KBM-7 (cell line): ENCODE data around the gene SLC22A5.

Source experiments
- DNase-seq: peaks from one replicate; pipeline ENCODE4 v3.0.0-alpha.2; 2015
- in situ Hi-C: fragments of 300-500 bp; cut with MboI; formaldehyde crosslinking; loops from 2 replicates; pipeline ENCODE4 v1.14.3; 2020; ENCODE audit warnings: low sequenced_read_pairs, low pct_unique_long_range_greater_than_20kb, mixed read lengths

SLC22A5 gene

DNA sequence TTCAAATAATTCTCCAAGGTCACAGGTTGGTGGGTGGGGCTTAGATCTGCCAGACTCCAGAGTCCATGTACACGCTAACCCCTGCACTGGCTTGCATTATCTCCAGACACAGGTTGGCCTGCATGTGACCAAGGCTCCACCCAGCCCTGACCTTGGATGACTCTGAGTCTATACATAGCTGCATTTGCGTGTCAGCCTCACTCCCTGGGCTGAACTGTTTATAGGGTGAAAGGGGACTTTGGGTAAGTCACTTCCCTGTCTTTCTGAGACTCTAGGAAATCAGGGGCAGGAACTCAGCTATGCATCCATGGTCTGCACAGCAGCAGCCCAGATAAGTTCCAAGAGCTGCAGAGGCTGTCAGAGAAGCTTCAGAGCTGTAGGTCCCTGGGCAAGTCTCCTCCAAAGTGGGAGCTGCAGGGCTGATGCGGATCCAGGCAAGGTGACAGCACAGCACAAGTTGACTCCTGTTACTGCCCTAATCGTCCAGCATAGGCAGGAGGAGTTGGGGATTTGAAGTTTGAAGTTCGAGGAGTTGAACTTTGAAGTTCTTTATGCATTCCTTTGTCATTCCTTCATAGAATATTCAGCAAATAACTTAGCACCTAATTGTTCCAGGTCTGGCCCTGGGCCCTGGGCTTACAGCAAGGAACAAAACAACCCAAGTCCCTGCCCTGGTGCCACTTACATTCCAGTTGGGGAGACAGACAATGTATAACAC, 53.4 kb downstream of the SLC22A5 start:
- DNase-seq, result peak; percentile 94
- in situ Hi-C loops, result no loop called here

DNA sequence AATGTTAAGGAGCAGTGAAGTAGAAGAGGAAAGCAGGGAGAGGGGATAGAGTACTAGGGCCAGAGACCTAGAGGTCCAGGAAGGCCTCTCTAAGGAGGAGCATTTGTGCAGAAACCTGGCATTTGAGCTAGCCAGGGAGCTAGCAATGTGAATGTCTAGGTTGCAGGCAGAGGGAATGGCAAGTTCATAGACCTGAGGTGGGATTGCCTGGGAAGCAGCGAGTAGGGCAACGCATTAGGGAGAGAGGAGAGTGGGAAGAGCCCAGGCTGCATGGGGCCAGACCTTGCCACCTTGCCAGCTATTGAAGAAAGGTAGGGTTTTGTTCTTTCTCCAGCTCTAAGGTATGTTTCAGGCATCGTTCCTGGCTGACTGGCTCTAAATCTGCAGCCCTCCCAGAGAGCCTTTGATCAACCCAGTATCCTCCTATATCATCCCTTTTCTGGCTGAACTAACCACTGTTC, 54.0 kb downstream of the SLC22A5 start:
- no peak for DNase-seq
- in situ Hi-C loops, result no loop called here

DNA sequence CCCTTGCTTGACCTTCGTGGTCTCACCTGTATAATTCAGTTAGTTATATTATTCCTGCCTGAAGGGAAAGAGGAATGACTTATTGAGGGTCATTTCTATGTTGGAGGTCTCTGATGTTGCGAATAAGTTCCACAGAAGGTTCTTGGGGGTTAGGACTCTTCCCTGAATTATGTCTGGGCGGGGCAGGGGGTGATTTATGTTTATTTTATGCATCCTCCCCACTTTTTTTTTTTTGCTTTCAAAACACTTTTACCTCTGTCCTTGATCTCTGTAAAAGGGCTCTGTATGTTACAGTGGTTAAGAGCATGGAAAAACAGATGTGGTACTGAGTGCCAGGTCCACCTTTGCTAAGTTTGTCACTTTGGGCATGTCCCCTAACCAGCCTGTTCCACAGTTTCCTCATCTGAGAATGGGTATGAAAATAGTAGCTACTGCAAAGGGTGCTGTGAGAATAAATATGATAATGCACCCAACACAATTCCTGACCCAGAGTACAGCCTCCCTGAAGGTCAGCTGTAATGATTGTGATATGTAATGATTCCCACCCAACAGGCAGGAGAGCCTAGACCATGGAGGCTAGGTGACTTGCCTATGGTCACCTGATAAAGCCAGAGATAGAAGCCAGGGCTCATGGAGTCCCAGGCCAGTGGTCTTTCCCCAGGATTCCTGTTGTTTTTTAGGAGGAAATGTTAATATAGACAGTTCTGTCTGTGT, 54.8 kb downstream of the SLC22A5 start:
- in situ Hi-C loops, result no loop called here
- no peak for DNase-seq

DNA sequence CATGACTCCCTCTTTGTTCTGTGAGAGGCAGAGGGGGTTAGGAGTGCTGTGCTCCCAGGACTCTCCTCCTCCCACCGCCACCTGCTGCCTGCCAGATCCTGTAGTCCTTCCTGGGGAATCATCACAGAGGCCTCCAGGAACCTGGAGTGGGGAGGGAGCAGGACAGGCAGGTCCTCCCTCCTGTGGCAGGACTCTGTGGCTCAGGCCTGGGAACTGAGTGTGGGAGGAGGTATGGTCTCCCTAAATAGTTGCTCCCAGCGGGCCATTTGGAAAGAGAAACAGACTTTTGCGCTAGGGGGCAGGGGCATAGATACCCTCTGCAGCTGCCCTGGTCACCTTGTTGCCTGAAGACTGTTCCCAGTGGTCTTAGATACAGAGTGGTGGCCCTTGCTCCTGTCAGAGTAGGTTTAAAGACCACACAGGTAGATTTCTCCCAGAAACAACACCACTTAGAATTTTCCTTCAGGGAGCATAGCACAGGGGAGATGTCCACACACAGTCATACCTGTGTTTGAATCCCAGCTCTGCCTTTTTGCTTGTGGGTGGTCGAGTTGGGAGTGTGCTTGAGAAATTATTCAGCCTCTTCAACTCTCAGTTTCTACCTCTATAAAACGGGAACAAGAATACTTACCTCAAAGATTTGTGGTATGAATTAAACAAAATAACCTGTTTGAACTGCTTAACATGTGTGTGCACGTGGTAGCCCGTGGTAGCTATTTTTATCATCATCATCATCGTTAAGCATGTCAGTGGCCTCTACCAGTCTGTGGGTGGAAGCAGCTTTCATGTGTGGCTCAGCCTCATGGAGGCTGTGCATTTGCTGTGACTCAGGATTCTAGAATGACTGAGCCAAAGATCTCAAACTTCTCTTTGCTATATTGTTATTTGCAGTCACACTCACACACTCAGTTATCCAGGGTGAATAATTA, 55.8 kb downstream of the SLC22A5 start:
- DNase-seq, result no peak
- in situ Hi-C loops, result no loop called here

DNA sequence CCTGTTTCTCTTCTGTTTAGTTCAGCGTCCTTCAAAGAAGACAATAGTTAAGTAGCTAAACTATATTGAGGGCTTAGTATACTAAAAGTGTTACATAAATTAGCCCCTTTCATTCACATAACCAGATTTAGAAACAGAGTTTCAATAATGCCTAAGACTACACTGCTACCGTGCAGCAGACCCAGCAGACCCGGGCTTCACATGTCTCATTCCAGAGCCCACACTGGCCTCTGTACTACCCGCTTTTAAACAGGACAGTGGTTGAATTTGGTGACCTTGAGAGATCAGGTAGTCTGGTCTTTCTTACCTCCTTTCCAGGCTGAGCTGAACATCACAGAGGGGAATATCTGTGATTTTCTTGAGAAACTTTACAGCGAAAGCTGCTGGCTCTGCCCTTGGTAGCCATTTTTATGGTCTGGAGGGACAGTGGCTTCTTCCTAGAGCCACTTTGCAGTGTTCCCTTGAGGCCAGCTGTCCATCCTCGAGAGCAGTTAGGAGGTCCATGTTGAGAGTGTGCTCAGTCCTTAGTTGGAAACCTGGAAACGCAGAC, 56.5 kb downstream of the SLC22A5 start:
- no peak for DNase-seq
- in situ Hi-C loops, result no loop called here

DNA sequence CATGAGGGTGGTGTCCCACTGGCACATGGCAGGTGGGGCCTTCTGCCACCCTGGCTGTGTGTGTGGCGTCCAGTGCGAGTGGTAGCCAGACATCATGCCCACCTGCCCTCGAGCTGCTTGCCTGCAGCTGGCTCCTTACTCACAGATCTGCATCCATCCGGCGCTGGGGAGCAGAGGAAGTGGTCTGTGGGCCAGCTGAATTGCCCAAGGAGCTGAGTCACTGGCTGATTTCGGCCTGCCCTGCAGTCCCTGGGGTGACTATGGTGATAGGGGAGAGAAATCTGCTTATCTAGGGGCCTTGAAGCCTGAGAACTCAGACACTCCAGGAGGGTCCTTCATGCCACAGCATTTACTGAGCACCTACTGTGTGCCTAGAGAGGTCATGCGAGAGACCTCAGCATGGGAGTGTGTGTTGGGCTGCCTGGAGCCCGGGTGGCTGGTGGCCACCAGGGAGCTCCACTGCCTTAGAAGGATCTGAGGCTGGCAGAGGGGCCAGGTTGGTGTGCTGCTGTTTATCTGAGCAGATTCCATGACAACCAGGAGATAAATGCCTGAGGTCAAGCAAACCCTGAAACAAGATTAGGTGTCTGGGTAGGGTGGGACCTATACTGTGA, 57.1 kb downstream of the SLC22A5 start:
- peak; percentile 91 for DNase-seq

DNA sequence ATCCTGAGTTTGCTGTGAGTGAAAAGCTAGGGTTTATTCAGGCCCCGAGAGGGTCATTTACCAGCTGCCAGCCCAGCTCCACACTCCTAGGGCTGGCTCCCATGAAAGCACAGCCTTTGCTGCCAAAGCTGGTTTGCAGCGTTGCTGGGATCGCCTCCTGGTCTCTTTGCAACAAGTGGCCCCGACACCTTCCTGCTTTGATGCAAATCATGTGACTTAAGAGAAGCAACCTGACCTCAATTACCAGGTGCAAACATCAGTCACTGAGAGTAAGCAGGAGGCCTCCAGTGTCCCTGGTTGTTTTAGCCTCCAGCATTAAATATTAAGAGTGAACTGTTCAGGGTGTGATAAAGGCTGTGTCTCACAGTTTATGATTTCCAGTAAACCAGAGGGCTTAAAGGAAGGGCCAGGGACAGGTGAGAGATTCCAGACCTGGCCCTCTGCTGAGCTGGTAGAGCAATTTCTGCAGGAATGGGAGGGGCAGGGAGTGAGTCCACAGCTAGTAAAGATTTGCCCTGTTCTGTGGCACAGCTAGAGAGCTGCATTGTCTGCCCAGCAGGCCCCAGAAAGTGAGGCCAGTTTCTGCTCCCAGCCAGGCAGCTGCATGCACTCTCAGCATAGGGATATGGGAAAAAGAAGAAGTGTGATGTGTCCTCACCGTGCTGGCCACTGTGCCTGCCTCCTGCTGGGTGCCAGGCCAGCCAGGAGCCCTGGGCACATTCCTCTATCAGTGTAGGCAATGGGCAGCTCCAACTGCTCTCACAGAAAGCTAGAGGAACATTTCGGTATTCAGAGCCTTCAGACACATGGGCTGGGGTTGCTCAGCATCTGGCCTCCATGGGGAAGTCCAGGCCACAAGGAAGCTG, 58.0 kb downstream of the SLC22A5 start:
- DNase-seq, result peak; percentile 57
- in situ Hi-C loops, result no loop called here

More for the DNA sequence above, 57.1 kb downstream of the SLC22A5 start:
- in situ Hi-C loops, result no loop called here

DNA sequence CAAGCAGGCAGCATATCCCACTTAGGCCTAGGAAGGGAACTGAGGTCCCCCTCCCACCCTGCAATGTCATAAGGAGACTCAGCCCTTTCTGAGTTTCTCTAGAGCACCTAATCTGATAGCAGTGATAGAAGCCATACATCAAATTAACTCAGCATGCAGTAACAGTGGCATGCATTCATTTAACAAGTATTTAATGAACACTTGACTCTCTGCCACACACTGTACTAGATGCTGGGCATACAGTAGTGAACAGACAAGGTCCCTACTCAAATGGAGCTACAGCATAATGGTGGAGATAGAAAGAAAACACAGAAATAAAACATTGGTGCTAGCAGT, 58.6 kb downstream of the SLC22A5 start:
- in situ Hi-C loops, result no loop called here
- no peak for DNase-seq

DNA sequence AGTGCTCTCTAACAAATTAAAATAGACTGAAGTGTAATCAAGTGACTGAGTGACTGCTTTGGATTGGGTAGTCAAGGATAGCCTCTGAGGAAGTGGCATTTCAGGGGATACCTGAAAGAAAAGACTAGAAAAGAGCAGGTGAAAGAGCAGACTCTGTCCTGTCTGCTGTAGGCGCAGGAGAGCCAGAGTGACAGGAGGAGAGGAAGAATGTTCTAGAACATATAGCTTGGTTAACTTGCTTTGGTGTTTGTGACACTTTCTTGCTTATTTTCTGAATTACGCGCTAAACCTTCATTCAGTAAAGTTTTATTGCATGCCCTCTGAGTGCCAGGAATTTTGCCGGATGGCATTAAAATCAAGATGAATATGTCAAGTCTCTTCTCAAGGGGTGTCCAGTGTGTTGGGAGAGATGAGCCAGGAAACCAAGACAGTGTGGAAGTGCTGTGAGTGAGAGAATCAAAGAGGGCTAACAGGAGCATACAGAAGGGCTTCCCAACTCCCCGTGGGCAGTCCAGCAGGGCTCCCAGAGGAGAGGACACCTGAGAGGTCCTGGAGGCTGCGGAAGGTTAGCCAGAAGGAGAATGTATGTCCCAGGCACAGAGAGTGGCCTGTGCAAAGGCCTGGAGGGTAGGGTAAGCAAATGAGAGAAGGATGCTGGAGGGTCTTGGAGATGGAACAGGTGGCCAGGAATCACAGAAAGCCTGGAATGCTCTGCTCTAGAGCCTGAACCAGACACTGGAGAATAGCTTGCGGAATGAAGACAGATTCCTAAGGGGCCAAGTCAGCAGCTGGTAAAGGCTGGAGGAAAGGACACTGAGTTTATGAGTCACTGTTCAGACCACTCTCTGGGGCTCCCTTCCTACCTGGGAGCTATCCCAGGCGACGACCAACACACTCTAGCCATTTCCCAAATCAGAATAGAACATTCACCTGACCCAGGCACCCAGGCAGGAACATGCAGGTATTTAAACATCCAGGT, 59.3 kb downstream of the SLC22A5 start:
- in situ Hi-C loops, result no loop called here
- DNase-seq, result no peak

DNA sequence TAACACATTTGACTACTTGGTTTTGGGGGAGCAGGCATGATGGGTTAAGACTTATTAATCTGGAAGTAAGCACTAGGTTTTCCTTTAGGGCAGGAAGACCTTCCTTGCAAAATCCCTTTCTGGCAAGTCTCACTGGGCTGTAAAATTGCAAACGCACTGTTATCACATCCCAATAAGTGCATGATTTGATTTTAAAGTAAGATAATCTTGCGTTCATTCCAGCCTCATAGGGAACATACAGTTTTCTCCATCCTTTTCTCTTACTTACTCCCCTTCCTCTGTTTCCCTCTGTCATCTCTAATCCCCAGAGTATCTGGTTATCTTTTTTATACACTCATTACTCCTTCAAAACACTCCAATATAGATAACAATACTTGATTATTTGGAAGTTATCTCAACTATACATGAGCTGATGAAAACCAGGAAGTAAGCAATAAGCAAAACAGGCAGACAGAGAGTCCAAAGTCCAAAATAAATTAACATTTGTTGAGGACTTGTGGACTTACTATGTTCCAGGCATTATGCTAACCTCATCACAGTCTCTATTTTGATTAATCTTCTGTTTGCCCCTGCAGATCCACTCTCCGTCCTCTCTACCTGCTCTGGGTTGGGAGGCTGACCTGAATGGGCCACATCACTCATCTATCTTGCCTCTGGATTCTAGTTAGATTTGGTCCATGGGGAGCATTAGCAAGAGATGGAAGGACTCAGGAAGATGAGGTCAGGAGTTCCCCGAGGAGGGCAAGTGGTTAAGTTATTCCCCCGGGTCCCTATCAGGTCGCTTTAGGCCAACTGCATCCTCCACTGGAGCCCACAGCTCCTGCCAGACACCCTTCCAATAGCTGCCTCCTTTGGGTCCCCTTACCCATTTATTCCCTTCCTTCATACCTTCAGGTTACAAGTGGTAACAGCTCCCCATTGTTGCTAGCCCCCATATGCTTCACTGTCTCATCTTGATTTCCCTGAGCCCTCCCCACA, 60.2 kb downstream of the SLC22A5 start:
- DNase-seq, result no peak
- in situ Hi-C loops, result no loop called here

DNA sequence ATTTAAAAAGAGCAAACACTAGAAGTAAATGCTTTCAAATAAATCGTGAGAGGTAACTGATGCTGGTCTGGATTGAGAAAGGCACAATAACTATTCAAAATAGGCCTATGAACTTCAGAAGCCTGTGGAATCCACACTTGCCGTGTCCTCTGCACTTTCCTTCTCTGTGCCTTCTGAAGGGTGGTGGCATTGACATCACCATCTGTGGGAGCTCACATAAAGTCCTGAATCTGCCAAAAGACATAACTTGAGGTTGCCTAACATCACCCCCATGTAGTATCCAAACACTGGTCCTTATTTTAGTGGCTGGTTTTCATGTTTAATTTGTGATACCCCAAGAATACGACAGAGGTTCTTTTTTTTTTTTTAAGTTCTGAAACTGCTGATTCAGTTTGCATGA, 61.2 kb downstream of the SLC22A5 start:
- in situ Hi-C loops, result no loop called here
- DNase-seq, result no peak

DNA sequence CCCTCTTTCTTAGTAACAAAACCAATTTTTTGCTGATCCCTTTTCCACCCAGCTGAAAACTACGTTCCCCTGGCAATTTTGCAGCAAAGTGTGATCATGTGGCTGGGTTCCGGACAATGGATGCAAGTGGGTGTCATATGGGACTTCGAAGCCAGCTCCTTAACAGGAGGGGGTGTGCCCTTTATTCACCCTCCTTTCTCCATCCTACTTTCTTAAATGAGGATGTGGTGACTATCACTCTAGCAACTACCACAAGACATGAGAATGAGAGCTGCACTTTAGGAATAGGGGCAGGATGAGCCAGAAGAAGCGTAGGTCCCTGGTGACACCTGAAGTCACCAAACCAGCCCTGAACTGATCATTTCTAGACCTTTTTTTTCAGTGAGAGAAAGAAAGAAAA, 62.1 kb downstream of the SLC22A5 start:
- no peak for DNase-seq
- in situ Hi-C loops, result no loop called here

DNA sequence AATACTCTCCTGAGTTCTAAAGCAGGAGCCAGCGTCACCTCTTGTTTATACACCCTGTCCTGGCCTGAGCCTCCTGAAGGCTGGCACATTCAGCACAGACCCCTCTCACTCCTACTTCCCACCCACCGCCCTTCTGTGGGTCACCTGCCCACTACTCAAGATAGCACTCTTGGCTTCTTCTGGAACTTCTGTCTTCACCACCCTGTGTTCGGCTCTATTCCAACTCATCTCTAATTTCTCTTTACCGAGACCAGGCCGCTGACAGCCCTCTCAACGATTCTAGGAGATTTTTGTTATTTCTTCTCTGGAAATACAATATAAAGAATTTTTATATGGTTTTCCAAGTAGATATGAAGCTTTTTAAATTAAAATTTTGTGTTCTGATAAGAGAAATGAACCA, 63.6 kb downstream of the SLC22A5 start:
- in situ Hi-C loops, result no loop called here
- no peak for DNase-seq

DNA sequence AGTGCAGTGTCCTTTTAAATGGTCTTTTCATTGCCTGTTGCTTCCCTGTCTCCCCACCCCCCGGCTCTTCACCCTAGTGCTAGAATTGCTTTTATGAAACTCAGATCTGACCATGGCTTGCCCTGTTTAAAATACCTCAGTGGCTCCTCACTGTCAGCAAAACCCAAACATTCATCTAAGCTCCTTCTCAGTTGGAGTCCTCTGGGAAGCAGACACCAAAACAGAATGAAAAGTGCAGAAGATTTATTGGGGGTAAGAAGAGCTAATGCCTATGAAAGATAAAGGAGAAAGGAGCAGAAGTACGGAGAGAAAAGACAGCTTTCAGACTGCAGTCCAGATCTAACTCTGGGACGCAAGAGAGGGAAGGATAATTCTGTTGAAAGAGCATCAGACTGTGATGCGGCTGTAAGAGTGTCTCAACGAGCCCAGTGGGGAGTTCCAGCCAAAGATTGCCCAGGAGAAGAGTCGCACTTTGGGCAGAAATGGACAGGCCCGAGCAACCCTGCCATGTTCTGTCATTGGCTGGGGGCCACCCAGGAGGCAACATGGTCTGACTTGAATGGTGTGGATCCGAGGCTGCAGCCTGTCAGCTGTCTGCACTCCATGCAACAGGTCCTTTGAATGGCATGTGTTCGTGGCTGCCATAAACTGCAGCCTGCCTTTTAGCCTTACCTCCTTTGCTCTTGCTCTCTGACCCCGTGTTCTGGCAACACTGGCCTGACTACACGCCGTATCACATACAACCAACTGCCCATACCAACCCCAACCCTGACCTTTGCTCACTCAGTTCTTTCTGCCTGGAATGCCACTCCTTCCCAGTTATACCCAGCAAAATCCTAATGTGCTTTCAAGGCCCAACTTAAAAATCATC, 65.1 kb downstream of the SLC22A5 start:
- DNase-seq, result no peak
- in situ Hi-C loops, result no loop called here

DNA sequence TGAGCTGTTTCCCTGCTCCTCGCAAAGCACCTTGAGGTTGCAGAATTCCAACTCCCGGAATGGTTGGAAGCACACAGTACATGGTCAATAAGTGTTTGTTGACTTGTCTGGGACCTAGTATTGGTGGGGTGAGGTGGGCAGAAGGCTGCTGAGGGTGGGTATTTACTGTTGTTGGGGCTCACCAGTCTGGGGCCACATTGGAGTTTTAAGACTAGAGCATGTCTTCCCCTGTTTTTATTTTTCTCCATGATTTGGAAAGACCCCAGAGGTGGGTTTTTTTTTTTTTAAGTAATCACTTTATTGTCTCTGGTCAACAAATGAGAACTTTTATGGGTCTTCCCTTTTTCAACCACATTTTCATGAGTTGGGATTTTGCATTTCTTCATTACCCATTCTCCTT, 65.9 kb downstream of the SLC22A5 start:
- in situ Hi-C loops, result no loop called here

More for the DNA sequence above, 65.9 kb downstream of the SLC22A5 start:
- DNase-seq, result no peak
